ENCODE data around the gene NAB1.
A peak's percentile ranks its signal among the peaks of the same experiment; 100 is the strongest.
"Not testable (repeated sequence)": the region's sequence is repeated elsewhere in the genome, so short reads cannot be mapped to it uniquely, and the experiment has no call there.

NAB1 gene

DNA sequence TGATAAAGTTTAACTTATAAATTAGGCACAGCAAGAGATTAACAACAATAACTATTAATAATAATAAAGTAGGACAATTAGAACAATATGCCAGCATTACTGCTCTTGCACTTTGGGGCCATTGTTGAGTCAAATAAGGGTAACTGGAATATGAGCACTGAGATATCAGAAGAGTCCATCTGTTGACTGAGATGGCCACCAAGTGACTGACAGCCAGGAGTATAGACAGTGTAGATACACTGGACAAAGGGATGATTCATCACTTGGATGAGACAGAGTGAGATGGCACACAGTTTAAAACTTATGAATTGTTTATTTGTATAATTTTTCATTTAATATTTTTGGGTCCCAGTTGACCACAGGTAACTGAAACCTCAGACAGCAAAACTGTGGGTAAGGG, 20.0 kb downstream of the NAB1 start:
- no peak for DNase-seq (ENCODE audit: low spot score)

DNA sequence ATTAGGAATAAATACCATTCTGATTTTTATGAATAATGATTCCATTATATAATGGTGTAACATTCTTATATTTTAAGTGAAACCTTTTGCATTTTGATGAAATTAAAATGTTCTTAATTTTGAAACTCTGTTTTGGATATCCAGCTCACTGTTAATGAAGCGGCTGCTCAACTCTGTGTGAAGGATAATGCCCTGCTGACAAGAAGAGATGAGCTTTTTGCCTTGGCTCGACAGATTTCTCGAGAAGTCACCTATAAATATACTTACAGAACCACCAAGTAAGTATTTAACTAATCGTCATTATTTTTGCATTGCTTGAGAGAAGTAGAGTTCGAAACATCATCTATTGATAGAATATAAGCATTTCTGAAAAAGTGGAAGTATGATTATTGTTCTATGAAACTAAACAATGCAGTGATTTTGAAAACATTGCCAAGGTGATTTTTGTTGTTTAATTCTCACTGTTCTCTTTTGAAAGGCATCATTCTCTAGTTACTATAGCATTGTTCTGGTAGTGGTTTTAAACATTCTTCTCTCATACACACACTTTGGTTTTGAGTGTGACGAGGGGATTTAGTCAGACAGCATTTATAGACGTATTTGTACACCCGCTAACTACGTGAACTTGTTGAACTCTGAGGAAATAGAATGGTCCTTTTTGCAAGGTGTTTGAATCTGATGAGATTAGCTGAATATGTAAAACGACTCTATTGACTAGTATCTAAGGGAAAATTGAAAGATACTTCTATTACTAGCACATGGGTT, 21.5 kb downstream of the NAB1 start:
- DNase-seq (ENCODE audit: low spot score) (no peak), FAIRE-seq (no peak)

More for the DNA sequence above, 20.0 kb downstream of the NAB1 start:
- no peak for FAIRE-seq

DNA sequence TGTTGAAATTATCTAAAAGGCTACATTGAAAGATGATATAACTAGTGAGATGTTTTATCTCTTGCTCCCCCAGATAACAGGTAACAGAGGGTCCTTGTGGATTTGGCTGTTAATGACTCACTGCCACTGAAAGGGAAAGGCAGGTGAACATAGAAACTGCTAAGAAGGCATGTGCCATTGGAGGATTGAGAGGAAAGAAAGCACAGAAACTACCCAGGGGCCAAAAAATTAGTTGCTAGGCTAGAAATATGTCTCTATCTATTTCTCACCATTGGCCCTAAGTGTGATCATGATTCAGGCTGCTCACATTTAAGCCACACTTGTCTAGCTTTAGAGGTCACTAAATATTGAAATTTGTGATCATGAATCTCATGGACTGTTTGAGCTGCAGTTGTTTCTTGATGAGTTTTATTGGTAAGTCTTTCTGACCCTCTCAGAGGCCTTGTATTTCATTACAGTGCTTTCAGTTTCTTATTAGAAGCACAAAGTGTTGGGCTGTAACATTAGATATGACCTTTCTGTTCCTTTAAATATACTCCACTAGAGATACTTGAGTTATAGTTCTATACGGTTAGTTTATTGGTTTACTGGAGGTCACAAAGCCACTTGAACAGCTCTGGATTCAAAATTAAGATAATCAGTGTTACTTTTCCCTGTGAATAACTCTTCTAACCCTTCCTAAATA, 26.2 kb downstream of the NAB1 start:
- FAIRE-seq (no peak), DNase-seq (ENCODE audit: low spot score) (no peak)

DNA sequence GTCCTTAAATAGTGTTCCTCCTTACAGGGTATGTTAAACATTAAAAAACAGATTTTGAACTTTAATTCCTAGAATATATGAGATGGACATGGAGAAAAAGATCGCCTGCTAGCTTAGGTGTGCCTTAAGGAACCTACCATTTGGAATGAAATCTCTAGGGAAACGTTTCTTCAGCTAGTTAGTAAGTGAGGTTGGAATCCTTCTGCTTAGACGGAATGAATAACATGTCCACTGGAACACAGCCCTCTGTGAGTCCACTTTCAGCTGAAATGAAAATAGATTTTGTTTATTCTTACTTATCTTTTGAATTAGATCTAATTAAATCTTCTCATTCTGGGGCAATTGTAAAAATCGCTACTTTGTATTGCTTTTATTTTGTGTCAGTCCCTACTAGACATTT, 28.4 kb downstream of the NAB1 start:
- no peak for FAIRE-seq
- no peak for DNase-seq (ENCODE audit: low spot score)

DNA sequence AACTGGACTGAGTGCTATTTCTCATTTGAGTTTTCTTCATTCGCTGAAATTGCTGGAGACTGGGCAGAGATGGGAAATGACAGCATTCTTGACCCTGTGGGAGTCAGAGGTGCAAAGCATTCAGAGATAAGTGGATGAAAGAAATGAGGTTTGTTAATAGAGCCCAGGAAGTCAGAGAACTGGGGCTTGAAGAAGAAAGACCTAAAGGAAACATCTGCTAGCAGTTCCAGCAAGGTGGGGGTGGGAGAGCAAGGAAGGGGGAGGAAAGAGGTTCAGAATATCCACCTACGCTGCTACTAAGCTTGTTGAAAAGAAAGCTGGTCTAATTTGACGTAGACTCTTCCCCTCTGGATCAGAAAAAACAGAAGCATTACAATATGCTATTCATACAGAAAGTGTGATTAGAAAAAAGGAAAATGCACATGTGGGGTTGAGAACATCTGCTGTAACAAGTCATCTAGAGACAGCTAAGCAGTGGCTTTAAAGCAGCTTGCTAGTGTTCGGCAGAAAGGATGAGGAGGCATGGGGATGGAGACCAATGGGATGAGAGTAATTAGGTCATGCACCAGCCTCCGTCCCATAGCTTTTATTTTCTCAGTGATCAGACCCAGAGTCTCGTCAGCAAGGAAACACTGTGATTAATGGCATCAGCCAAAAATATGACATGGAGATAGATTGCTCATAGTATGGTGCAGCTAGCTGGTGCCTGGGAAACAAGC, 29.7 kb downstream of the NAB1 start:
- FAIRE-seq: no peak
- DNase-seq (ENCODE audit: low spot score): no peak

DNA sequence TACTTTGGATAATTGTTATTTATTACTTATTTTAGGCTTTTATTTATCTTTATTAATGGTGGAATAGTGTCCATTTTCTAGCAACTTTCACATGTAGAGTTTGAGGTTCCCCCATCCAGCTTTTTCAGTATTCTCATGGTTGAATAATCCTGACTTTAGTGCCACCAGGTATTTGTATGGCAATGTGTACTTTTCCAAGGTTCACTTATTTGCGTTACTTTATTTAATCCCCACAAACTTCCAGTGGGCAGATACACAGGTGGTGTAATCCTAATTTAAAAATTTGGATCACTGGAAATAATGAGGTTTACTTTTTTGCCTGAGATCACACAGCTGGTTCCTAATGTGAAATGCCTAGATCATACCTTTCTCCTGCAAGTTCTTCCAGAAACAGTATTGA, 30.5 kb downstream of the NAB1 start:
- no peak for FAIRE-seq
- DNase-seq (ENCODE audit: low spot score): no peak

DNA sequence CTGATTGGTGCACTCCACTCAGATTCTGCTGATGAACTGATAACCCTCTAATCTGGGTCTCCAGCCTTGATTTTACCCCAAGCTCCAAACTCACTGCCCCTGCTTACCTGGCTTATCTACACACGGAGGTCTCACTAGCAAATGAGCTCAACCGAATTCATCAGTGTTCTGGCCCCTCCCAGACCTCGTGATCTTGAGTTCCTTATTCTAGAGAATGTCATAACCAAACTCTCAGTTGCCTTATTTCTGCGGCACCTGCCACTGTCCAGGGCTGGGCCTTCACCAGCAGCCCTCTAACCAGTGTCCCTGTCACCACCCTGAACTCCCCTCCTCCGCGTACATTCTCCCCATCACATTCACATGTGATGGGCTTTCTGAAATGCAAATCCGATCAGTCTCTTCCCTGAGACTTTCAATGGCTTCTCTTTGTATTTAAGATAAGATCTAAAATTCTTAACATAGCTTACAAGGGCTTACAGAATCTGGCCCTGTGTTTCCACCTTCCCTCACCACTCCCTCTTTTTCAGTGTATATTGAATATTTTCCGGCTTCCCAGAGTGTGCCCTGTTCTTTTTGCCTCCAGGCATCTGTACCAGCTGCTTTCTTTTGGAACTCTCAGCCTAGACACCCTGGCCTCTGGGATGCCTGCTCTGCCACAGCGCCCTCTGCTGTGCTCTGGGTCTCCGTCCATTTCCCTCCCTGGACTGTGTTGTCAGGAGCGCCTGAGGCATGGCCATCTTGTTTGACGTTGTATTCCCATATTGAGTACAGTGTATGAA, 31.1 kb downstream of the NAB1 start:
- DNase-seq (ENCODE audit: low spot score) (peak; percentile 31), FAIRE-seq (no peak)

DNA sequence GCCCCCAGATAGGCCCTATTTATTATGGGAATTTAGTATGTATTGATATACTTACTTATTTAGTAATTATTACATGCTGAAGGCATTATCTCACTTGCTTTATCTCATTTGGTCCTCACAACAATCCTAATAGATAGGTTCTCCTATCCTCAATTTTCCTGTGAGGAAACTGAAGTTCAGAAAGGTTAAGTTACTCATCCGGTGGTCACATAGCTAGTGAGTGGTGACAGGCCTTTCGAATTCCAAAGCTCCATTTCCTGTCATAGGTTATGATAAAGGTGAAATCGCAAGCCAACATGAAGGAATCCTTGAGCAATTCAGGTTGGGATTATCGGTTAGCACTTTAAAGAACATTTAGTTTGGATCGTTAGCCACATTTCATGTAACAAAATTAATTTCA, 33.3 kb downstream of the NAB1 start:
- no peak for FAIRE-seq
- DNase-seq (ENCODE audit: low spot score): peak; percentile 11

DNA sequence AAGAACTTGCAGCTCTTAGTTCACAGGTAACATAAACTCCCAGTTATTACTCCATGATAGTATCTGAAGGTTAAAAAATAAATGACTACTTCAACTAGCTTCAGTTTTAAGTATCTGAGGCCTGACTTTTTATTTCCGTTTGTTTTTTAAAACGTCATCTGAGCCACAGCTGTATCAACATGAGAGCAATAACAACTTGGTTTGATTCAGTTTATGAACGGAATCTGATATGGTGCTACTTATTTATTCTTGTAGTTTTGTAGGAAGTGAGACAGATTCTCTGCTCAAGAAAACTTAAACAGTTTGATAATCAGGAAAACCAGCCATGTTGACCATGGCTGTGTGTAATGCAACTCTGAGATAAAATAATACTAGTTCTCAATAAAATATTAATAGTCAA, 34.9 kb downstream of the NAB1 start:
- no peak for FAIRE-seq
- DNase-seq (ENCODE audit: low spot score): no peak

DNA sequence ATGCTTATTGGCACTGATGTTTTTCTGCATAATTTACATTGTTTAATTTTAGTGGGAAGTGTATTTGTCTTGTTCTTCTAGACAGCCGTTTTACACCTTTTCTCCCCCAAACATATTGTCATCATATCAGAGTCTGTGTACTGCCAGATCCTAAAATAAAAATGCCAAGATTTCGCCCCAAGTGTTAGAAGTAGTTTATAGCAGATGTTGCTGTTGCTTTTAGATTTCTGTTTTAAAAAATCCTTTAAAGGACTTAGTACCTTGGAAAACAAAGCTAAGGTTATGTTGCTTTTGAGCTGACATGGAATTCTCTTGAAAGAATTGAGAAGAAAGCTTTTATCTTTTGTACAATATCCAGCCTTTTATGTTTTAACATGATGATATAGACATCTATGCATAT, 36.0 kb downstream of the NAB1 start:
- no peak for FAIRE-seq
- no peak for DNase-seq (ENCODE audit: low spot score)

DNA sequence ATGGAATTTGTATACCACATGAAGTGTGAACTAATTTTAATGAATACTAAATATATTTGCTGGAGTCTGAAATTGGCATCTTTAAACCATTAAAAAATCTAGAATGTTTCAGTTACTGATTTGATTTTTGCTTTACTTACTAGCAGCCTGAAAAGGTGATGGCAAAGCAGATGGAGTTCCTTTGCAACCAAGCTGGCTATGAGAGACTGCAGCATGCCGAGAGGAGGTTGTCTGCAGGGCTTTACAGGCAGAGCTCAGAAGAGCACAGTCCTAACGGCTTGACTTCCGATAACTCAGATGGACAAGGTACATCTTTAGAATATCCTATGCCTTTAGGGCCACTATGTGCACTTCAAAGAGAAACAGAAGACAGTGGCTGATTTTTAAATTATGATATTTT, 36.5 kb downstream of the NAB1 start:
- DNase-seq (ENCODE audit: low spot score): no peak
- FAIRE-seq: no peak

DNA sequence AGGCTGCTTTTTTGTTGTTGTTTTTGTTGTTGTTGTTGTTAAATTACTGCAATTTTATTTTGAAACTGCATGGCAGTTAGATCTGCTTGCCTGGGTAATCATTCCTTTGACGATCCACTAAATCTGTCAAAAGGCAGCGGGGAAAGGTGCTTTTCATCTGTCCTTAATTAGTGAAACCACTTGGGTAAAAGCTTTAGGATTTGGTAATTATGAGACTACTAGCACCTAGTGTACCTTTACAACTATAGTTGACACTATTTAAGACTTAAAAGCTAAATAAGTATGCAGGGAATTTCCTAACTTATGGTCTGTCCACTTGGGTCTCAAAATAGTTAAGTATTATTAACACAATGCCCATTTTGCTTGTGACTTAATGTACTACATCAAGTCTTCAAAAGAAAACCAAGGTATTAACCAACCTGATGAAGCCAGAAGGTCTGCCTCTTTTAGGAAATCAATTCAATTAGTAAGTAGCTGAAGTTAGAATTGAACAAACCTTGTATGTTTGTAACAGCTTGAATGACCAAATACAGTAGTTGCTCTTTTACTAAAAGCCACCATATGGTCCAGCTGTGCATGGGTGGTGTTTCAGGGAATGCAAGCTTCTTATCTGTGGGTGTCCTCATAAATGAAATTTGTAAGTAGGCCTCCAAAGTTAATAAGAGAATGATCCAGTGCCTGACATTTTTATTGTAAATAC, 44.8 kb downstream of the NAB1 start:
- no peak for DNase-seq (ENCODE audit: low spot score)
- no peak for FAIRE-seq

DNA sequence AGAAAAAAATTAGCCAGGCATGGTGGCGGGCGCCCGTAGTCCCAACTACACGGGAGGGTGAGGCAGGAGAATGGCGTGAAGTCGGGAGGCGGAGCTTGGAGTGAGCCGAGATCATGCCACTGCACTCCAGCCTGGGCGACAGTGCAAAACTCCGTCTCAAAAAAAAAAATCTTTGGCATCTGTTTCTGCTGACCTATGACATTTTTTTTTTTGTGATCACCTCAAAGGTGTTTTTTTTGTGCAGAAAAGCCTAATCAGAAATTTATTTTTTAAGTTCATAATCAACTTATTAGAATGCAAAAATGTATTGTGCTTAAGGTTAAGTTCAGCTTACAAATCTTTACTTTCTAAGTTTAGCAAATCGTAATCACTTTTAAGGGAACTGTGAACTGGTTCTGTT, 45.6 kb downstream of the NAB1 start:
- DNase-seq (ENCODE audit: low spot score) (no peak), FAIRE-seq (no peak)

DNA sequence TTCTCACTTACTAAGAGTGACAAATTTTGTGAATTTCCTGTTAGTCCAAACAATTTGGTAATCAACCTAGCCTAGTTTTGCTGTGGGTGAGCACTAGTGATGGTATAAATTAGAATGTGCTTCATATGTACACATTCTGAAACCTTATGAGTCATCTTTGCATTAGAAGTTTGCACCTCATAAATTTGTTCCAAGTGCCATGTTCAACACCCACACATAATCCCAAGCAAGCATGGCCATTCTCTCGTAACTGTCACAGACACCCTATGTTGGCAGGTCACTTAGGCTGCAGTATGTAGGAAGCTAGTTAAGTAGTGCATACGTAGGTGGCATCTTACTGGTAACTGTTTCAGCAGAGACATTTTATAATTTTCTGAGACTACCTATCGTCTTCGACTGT, 46.9 kb downstream of the NAB1 start:
- FAIRE-seq: no peak
- DNase-seq (ENCODE audit: low spot score): no peak

DNA sequence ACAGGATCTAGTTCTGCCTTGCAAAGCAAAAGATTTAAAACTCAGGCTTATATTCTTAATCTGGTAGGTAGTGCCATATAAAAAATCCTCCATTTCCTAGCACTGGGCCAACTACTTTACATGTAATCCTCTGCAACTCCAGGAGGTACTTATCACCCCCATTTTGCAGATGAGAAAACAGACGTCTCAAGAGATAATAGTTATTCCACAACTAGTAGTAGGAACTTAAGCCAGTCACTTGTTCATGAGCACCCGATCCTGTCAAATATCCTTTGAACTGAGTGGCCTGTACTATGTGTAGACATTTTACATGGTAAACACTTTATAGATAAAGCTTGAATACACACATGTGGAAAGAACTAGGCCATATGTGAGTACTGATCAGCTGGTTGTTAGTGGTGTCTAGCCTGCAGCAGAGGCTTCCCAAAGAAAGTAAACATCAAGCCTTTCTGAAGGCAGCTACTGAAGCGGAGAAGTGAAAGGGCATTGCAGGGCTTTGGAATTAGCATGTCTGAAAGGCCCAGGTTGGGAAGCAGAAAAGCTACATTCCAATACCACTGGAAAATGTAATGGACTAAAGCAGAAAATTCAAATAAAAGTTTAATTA, 48.0 kb downstream of the NAB1 start:
- FAIRE-seq (no peak), DNase-seq (ENCODE audit: low spot score) (no peak)

DNA sequence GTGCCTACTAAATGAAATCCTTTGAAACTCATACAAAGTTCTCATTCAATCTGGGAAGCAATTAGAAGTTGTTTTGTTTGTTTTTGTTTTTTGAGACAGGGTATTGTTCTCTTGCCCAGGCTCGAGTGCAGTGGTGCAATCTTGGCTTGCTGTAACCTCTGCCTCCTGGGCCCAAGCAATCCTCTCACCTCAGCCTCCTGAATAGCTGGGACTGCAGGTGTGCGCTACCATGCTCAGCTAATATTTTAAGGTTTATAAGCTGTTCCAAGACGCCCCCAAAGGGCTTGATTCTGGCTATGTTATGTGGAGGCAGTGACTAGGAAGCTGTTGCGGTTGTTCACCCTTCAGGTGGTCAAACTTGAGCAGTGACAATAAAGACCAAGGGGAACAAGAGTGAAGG, 48.5 kb downstream of the NAB1 start:
- DNase-seq (ENCODE audit: low spot score): no peak
- no peak for FAIRE-seq

DNA sequence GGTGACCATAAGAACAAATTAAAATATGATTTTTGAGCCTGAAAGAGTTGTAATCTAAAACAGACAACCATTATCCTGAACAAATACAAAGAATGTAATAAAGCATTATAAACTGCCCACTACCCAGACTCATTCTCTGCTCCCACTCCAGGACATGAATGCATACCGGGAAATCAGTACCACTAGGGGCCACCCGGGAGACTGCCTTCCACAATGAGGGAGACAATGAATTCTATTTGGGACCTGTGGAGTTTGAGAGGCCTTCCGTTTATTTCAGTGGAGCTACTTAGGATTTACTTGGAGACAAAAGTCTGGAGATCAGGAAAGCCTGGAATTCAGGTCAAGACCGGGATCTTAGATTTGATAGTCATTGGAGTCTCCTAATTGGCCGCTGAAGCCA, 50.0 kb downstream of the NAB1 start:
- DNase-seq (ENCODE audit: low spot score) (no peak), FAIRE-seq (no peak)

DNA sequence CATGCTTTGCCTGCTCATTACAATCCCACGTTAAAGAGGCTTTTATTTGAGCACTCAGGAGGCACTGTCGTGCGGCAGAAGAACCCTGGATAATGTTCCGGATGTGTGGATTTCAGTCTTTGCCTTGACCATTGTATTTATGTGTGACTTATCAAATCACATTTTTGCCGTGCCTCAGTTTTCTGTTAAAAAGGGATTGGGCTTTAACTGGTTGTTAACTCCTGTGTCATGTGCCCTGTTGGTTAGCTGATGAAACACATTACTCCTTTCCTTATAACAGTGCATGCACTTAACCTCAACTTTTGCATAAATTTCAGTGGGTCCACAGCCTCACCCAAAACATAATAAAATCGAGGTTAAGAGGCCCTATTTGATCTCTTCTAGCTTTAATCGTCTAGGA, 52.7 kb downstream of the NAB1 start:
- DNase-seq (ENCODE audit: low spot score) (no peak), FAIRE-seq (no peak)

DNA sequence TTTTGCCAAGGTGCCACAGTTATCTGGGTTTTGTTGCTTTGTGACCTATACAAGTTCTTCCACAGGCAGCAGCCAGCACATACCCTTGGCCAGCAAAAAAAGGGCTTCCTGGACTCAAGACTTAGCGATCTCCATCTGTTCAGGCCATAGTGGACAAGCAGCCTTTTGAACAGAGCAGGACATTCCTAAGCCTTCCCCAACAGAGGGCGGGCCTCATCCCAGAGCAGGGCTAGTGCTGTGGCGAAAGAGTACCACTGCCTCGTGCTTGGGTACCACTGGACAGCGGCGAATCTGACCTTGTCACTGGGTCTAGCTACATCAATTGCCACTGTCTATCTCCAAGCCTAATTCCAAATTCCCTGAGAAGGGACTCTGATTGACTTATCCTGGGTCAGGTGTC, 56.4 kb downstream of the NAB1 start:
- DNase-seq (ENCODE audit: low spot score): no peak

DNA sequence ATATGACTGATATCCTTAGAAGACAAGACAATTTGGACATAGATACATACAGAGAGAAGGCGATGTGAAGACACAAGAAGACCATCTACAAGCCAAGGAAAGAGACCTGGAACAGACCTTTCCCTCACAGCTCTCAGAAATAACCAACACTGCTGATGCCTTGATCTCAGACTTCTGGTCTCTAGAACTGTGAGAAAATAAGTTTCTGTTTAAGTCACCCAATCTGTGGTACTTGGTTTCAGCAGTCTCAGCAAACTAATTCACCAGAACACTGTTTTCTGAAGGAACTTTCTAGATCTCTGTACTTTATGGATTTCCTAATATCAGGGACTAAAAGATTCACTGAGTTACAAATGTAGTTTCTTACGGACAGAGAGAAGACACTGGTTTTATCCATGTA, 58.8 kb downstream of the NAB1 start:
- FAIRE-seq (no peak), DNase-seq (ENCODE audit: low spot score) (no peak)

More for the DNA sequence above, 56.4 kb downstream of the NAB1 start:
- no peak for FAIRE-seq

DNA sequence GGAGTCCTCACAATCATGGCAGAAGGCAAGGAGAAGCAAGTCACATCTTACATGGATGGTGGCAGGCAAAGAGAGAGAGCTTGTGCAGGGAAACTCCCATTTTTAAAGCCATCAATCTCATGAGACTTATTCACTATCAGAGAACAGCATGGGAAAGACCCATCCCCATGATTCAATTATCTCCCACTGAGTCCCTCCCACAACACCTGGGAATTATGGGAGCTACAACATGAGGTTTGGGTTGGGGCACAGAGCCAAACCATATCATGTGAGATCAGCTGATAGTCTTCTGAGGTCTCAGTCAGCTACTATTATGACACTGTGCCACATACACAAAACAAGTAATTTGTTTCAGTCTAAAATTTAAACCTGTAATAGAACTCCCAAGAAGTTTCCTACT, 59.8 kb downstream of the NAB1 start:
- not testable (repeated sequence) for FAIRE-seq; DNase-seq (ENCODE audit: low spot score)
